ENCODE measurements around the gene PRKCZ. TPM values are rescaled to one million over a fixed set of nuclear protein-coding genes. Genes with fewer than 3 reads are reported as not detected.

The PRKCZ gene
- total and polyA plus RNA-seq, 2 of the 4 experiments (the other 2 are of a cell fraction): 2.0 to 3.5 TPM

DNA sequence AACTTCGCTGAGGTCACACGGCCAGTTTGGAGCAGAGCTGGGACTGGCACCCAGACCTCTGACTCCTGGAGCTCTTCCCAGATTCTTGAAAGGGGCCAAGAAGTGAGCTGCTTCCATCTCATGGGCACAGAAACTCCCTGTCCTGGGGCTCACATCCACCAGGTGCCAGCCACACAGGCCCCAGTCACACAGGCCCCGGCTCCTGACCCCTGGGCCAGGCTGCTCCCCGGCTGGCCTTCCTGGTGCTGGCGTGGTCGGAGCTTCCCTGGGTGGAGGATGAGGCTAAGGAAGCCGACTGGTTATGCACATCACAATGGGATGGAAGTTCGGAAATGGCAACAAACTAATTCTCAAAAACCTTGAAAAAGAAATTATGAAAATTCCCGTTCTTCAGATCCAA is 34.1 kb upstream of the PRKCZ start:
- Histone ChIP-seq H3K18ac (ENCODE audit: low read depth, low read length) (no peak overlapping the region), H2BK5ac (ENCODE audit: low read depth, low read length, poor library complexity, severe bottlenecking) (no peak overlapping the region), H3K9me3 (ENCODE audit: control insufficient read depth, insufficient read depth, low read length) (no peaks in the 10 kb centered on the region), H3K56ac (ENCODE audit: extremely low read depth, insufficient read depth, low read length) (no peak overlapping the region), H3K27ac (ENCODE audit: insufficient read depth, low read length) (no peak overlapping the region), H3K4ac (ENCODE audit: low read depth, low read length) (no peak overlapping the region), H3K27me3 (ENCODE audit: control insufficient read depth, insufficient read depth, low read length) (peaks cover 77% of the 10 kb centered on the region), H3K14ac (replicated peaks; ENCODE audit: low read depth, low read length) (no peak overlapping the region), H4K20me1 (ENCODE audit: insufficient read depth, low read length) (no peaks in the 10 kb centered on the region), H3K36me3 (ENCODE audit: control insufficient read depth, insufficient read depth, low read length) (no peaks in the 10 kb centered on the region), H2AK5ac (ENCODE audit: low read depth, low read length) (no peak overlapping the region), H2BK120ac (ENCODE audit: low read depth, low read length) (no peak overlapping the region), H2BK15ac (ENCODE audit: low read depth, low read length) (no peak overlapping the region), H3K4me1 (ENCODE audit: control insufficient read depth, insufficient read depth, low read length) (no peaks in the 10 kb centered on the region), H3K4me3 (ENCODE audit: insufficient read depth, low read depth, low read length) (no peak overlapping the region), H3K4me2 (ENCODE audit: low read depth, low read length) (no peak overlapping the region), H2BK20ac (ENCODE audit: low read depth, low read length) (no peak overlapping the region), H4K8ac (ENCODE audit: low read depth in 2 of 2, low read length in 2 of 2) (no peak overlapping the region), H3K9ac (ENCODE audit: low read depth, low read length) (no peak overlapping the region), H2AFZ (replicated peaks; ENCODE audit: low read length, poor library complexity) (no peak overlapping the region), H2AK9ac (replicated peaks; ENCODE audit: low read depth, low read length, poor library complexity) (no peak overlapping the region), H4K5ac (ENCODE audit: low read depth, low read length) (no peak overlapping the region), H3K23ac (ENCODE audit: low read depth, low read length) (no peak overlapping the region), H3K79me1 (ENCODE audit: low read depth in 1 of 2, low read length in 2 of 2) (no peaks in the 10 kb centered on the region), H3K9me1 (ENCODE audit: insufficient read depth, low read length) (no peaks in the 10 kb centered on the region), H4K91ac (ENCODE audit: insufficient read depth, low read depth, low read length) (no peak overlapping the region)
- ATAC-seq (ENCODE audit: low read depth) (no peak), DNase-seq (no peak)
- TF ChIP-seq MXI1 (IDR thresholded peaks at IDR 0.05; ENCODE audit: borderline replicate concordance, low read depth, low read length): no peak
- WGBS, 2 experiments (ENCODE audit: extremely low coverage in 2 of 2, insufficient read length in 1 of 2): no CpG with 5 or more reads among the region's 9 CpGs
- POLR2A ChIA-PET (ENCODE audit: unreplicated experiment): no interaction called here
- intact Hi-C loops (cut with micrococcal nuclease): no loop called here
- in situ Hi-C loops (cut with MboI; ENCODE audit: low sequenced_read_pairs): no loop called here
- CTCF ChIA-PET: no interaction called here
- no TSS peak for BruUV-seq (replicated peaks)
- dilution Hi-C loops (cut with HindIII; ENCODE audit: low sequenced_read_pairs, unreplicated experiment): no loop called here
